ENCODE measurements around the gene HARBI1.

DNA sequence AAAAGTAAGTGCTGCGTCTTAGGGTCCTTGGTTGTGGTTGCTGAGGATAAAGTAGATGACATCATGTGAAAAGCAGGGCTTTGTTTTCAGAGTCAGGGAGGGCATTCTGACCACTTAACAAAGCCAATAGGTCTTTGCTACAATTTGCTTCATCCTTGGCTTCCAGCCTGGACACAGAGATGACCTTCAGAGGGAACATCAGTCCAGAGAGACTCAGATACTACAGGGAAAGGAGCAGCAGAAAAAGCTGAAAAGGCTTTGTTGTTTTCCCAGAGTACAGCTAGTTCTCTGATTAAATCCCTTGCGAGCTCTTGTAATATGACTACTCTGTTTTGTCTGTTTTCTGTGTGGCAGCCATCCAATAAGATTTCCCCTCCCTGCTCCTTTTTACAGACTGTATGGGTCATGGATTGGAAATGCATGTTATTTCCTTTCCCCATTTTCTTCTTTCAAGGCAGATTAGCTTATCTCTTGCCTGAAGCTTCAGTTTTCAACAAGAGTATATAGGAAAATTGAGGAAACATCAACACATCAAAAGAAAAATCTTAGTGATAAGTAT lies 32.2 kb upstream of the HARBI1 start:
- TF ChIP-seq POLR2A (IDR thresholded peaks at IDR 0.05), result no peak
- TF ChIP-seq, protein P1, sequence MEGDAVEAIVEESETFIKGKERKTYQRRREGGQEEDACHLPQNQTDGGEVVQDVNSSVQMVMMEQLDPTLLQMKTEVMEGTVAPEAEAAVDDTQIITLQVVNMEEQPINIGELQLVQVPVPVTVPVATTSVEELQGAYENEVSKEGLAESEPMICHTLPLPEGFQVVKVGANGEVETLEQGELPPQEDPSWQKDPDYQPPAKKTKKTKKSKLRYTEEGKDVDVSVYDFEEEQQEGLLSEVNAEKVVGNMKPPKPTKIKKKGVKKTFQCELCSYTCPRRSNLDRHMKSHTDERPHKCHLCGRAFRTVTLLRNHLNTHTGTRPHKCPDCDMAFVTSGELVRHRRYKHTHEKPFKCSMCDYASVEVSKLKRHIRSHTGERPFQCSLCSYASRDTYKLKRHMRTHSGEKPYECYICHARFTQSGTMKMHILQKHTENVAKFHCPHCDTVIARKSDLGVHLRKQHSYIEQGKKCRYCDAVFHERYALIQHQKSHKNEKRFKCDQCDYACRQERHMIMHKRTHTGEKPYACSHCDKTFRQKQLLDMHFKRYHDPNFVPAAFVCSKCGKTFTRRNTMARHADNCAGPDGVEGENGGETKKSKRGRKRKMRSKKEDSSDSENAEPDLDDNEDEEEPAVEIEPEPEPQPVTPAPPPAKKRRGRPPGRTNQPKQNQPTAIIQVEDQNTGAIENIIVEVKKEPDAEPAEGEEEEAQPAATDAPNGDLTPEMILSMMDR (IDR thresholded peaks at IDR 0.05), result no peak

Measured in testis (tissue), 2 donors.